HFF-Myc (cell line): Measurements from ENCODE around the gene ARL9.

Source experiments
- DNase-seq: peaks from one replicate; pipeline ENCODE4 v3.0.0-alpha.2; 2011; ENCODE audit warnings: low read depth; ENCODE audit errors: extremely low read depth
- H3K4me3 ChIP-seq: replicated peaks from 2 replicates; pipeline ENCODE4 v1.5.1; 2011; ENCODE audit warnings: low read depth, mild to moderate bottlenecking, control low read depth, low read length
- TF ChIP-seq, protein P1 (sequence below): IDR thresholded peaks from 2 replicates; pipeline ENCODE4 v1.5.1; 2012; ENCODE audit warnings: mild to moderate bottlenecking, low read depth, low read length, control low read depth; ENCODE audit errors: missing control alignments

The ARL9 gene, protein sequence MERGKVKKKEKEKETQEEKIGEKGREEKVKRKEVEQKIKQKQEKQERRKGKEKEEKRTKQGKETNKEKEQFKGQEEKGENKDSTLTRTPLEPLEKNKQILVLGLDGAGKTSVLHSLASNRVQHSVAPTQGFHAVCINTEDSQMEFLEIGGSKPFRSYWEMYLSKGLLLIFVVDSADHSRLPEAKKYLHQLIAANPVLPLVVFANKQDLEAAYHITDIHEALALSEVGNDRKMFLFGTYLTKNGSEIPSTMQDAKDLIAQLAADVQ

DNA sequence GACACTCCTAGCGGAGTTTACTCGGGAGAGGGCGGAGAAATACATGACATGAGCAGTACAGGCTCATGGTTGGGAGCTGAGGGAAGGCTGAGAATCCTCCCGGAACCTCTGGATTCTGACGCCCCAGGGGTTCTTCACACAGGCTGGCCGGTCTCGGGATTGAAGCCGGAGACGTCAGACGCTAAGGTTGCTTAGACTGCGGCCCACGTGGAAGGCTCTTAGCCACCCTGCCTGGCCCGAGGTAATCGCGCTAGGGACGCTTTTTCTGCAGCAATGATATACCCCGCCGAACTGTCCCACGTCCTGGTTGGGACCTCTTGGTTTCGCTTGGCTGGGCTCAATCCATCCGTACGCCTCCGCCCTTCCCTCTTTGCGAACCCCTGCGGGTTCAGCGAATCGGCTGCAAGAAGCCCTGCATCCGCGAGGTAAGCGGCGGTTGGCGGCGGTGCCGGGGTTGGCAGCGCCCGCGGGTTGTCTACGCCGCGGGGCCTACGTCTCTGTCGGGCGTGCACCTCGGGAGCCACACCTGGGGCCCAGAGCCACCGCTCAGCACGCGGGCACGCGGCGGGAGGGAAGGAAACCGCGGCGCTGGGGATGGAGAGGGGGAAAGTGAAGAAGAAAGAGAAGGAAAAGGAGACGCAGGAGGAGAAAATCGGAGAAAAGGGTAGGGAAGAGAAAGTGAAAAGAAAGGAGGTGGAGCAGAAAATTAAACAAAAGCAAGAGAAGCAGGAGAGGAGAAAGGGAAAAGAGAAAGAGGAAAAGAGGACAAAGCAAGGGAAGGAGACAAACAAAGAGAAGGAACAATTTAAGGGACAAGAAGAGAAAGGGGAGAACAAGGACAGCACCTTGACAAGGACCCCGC is at the start of gene ARL9:
Gene ARL9 (plus strand): TSS at position 523 of the 862 bp plus-strand sequence. CDS start 72 bp downstream, at position 595.
- TF ChIP-seq, protein P1, sequence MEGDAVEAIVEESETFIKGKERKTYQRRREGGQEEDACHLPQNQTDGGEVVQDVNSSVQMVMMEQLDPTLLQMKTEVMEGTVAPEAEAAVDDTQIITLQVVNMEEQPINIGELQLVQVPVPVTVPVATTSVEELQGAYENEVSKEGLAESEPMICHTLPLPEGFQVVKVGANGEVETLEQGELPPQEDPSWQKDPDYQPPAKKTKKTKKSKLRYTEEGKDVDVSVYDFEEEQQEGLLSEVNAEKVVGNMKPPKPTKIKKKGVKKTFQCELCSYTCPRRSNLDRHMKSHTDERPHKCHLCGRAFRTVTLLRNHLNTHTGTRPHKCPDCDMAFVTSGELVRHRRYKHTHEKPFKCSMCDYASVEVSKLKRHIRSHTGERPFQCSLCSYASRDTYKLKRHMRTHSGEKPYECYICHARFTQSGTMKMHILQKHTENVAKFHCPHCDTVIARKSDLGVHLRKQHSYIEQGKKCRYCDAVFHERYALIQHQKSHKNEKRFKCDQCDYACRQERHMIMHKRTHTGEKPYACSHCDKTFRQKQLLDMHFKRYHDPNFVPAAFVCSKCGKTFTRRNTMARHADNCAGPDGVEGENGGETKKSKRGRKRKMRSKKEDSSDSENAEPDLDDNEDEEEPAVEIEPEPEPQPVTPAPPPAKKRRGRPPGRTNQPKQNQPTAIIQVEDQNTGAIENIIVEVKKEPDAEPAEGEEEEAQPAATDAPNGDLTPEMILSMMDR = no peak
- H3K4me3 ChIP-seq = peak within 1 kb of the TSS; percentile 65
- DNase-seq = peak; percentile 37

DNA sequence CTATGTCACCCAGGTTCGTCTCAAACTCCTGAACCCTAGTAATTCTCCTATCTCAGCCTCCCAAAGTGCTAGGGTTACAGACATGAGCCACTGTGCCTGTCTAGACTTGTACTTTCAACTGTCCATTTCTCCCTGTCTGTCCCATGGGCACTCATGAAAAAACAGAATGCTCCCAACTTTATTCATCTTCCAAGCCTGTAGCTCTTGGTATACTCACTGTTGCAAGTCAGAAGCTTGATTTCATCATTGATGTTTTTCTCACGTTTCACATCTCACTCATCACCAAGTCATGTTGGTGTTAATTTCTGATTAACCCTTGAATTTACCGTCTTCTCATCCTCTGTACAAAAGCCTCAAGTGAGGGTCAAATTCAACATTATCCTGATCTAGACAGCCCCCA is 45.5 kb upstream of the ARL9 start:
- TF ChIP-seq, protein P1 = no peak
- DNase-seq = no peak
- H3K4me3 ChIP-seq = no peak overlapping the region

DNA sequence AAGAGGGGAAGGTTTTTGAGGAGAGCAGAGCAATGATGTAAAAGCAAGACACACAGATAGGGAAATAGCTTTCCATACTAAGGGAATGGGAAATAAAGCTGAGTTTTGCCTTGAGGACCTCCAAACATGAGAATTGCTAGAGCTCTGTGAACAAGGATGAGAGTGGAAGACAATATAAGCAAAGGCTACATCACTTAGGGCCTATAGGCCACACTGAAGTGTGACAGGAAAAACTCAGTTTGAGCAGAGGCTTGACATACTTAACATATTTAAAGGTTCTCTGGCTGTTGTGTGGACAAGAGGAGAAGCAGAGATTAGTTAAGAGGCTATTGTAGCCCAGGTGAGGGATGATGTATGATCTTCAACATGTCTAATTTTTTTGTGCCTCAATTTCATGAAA is 43.4 kb upstream of the ARL9 start:
- no peak overlapping the region for H3K4me3 ChIP-seq
- DNase-seq = no peak
- TF ChIP-seq, protein P1 = no peak

DNA sequence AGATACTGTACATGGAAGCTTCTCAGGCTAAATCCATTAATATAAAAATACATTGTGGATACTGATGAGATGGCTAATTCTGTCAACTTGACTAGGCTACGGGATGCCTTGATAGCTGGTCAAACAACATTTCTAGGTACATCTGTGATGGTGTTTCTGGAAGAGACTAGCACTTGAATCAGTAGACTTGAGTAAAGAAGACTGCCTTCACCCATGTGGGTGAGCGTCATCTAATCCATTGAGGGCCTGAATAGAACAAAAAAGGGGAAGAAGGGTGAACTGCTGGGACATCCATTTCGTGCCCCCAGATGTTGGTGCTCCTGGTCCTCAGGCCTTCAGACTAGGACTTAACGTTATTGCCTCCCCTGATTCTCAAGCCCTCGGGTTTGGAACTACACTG is 41.9 kb upstream of the ARL9 start:
- TF ChIP-seq, protein P1 = no peak
- no peak overlapping the region for H3K4me3 ChIP-seq
- no peak for DNase-seq

DNA sequence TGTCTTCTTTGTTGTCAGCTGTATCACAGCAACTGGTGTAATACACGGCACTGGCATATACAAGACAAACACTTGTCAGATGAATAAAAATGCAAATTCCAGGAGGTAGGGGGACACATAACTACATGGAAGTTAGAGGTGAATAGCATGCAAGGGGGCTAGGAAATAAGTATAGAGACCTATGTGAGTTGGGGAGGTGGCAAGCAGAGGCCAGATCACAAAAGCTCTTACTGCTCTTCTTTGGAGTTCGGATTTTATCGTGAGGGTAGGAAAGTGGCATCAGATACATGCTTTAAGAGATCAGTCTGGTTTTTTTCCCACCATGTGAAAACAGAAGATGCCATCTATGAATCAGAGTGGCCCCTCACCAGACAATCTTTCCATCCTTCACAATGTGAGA is 41.0 kb upstream of the ARL9 start:
- H3K4me3 ChIP-seq = no peak overlapping the region
- DNase-seq = no peak
- TF ChIP-seq, protein P1 = no peak

DNA sequence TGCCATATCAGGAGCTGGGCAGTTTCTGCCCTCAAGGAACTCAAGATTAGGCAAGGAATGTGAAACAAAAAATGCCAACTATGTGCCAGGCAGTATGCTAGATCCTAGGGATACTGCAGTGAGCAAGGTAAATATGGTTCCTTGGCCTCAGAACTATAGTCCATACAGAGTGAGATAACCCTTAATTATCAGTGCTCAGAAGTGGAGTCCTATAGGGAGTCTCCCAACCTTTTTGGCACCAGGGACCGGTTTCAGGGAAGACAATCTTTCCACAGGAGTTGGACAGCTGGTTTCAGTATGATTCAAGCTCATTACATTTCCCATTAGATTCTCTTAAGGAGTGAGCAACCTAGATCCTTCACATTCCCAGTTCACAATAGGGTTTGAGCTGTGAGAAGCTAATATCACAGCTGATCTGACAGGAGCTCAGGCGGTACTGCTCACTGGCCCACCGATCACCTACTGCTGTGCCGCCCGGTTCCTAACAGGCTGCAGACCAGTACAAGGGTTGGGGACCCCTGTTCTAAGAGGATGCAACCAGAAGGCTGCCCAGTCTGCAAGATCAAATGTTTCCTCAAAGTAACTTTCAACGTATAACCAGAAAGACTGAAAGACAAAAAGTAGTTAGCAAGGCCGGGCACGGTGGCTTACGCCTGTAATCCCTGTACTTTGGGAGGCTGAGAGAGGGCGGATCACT is 39.8 kb upstream of the ARL9 start:
- peak overlapping the region; percentile 88 for H3K4me3 ChIP-seq
- TF ChIP-seq, protein P1 = no peak
- DNase-seq = peak; percentile 3

DNA sequence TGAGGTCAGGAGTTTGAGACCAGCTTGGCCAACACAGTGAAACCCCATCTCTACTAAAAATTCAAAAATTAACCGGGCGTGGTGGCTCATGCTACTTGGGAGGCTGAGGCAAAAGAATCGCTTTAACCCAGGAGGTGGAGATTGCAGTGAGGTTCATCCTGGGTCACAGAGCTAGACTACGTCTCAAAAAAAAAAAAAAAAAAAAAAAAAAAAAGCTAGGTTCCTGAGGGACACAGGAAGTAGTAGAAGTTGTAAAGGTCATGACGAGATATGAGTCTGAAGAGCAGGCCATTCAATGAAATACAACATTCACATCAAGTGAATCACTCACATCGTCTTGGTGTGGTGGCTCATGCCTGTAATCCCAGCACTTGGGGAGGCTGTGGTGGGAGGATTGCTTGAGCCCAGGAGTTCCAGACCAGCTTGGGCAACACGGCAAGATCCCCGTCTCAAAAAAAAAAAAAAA is 39.3 kb upstream of the ARL9 start:
- peak; percentile 29 for DNase-seq
- peak overlapping the region; percentile 88 for H3K4me3 ChIP-seq
